Activated CD8-positive, alpha-beta memory T cell treated with anti-CD3 and anti-CD28 coated beads, Interleukin-2, amount 50 U/mL, for 24 hours (primary cell): ENCODE data around the gene ASAH2B.

Experiments
- DNase-seq: peaks from one replicate; pipeline ENCODE4 v3.0.0-alpha.2; 2020; ENCODE audit errors: extremely low read depth

The ASAH2B gene

DNA sequence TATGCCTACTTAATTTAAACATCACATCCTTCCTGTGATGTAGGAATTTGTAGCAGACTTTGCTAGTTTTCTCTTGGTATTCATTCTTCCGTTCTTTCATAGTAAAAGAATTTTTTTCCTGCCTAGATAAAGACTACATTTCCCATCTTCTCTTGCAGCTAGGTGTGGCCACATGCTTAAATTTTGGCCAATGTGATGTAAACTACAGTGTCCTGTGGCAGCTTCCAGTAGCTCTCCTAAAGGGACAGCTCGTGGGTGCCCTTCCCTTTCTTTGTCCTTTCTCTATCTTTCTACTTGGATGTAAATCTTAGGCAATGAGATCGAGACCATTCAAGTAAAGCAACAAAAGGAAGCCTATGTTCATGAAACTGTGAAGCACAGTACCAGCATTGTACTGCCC lies 58.6 kb downstream of the ASAH2B start:
- no peak for DNase-seq

DNA sequence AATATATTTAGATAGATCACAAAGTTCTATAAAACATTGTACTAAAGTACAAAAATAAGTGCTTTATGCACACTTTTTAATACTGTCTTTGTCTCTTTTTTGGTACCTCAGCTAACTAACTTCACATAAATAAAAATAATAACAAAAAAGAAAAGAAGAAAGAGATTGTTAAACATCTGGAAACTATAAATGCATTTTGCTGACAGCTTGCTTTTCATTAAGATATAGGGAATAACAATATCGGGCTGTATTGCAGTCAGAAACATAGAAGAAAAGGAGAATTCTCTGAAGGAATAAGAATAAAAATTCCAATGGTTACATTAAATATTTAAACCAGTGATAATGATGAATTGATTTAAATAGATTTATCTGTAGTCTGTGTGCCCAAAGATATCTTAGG lies 59.9 kb downstream of the ASAH2B start:
- no peak for DNase-seq

DNA sequence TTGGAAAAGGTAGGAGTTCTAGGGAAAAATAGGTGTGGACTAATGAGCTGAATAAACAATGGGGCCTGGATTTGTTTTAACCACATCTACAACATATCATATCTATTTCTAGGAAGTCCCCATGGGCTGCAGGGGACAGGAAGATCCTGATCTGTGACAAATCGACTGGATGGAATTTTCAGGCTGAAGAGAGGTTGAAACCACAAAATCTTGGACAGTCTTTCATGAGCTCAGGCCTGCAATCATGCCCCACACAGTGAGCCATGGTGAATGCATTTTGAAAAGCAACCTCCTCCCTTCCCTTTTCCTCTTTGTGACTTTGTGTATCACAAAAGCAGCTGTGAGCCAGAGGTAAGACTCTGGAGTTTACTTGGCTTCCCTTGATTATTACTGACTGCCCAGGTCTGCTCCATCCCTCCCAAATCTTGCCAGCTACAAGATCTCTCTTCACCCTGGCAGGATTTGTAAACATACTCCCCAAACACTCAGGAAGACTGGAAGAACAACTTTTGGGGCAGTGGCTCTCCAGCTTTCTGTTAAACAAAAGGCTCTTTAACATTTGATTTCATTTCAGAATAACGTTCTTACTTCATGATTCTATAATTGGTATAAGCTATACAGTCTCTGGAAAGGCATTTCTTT lies 66.4 kb downstream of the ASAH2B start:
- no peak for DNase-seq

- DNase-seq = no peak
These were observed 68.4 kb downstream of the ASAH2B start for GRCh38 chr10:50807851-50808776.
